Smooth muscle cell (in vitro differentiated cells): ENCODE results near the gene MIB1. TPM values are rescaled to one million over a fixed set of nuclear protein-coding genes. Genes with fewer than 3 reads are reported as not detected.

Experiments used
- DNase-seq: peaks from one replicate; lab custom pipeline; 2025; ENCODE audit not compliant: unreplicated experiment; lab: John Stamatoyannopoulos, UW
- H2AFZ ChIP-seq: fragments of 200-600 bp; sonication (generic); 2 replicates; pipeline ENCODE4 v1.6.0; 2016; ENCODE audit warnings: antibody characterized with exemption, low read depth, mild to moderate bottlenecking
- H3F3A ChIP-seq: fragments of 200-600 bp; sonication (generic); 2 replicates; pipeline ENCODE4 v1.6.0; 2017; ENCODE audit warnings: antibody characterized with exemption, low read depth
- H3K27ac ChIP-seq: fragments of 200-600 bp; sonication (generic); 2 replicates; pipeline ENCODE4 v1.5.1; 2016; ENCODE audit warnings: low read depth, mild to moderate bottlenecking
- H3K27me3 ChIP-seq: fragments of 200-600 bp; sonication (generic); 2 replicates; pipeline ENCODE4 v1.6.1; 2016; ENCODE audit warnings: low read depth, mild to moderate bottlenecking
- H3K36me3 ChIP-seq: fragments of 200-600 bp; sonication (generic); 2 replicates; pipeline ENCODE4 v1.5.1; 2016; ENCODE audit warnings: low read depth
- H3K4me1 ChIP-seq: fragments of 200-600 bp; sonication (generic); 2 replicates; pipeline ENCODE4 v1.5.1; 2016; ENCODE audit warnings: low read depth
- H3K4me2 ChIP-seq: fragments of 200-600 bp; sonication (generic); 2 replicates; pipeline ENCODE4 v1.6.0; 2016; ENCODE audit warnings: mild to moderate bottlenecking
- H3K4me3 ChIP-seq: fragments of 200-600 bp; sonication (generic); 2 replicates; pipeline ENCODE4 v1.5.1; 2016; ENCODE audit warnings: mild to moderate bottlenecking
- H3K79me2 ChIP-seq: fragments of 200-600 bp; sonication (generic); 2 replicates; pipeline ENCODE4 v1.6.0; 2016; ENCODE audit warnings: low read depth, mild to moderate bottlenecking
- H3K9ac ChIP-seq: fragments of 200-600 bp; sonication (generic); 2 replicates; pipeline ENCODE4 v1.6.0; 2016; ENCODE audit warnings: low read depth
- H3K9me3 ChIP-seq: fragments of 200-600 bp; sonication (generic); replicated peaks from 2 replicates; pipeline ENCODE4 v1.5.1; 2016; ENCODE audit warnings: low read depth
- H4K20me1 ChIP-seq: fragments of 200-600 bp; sonication (generic); 2 replicates; pipeline ENCODE4 v1.6.0; 2016; ENCODE audit warnings: low read depth
- WGBS: methylation state at CpG from one replicate; pipeline ENCODE4 v1.1.7; 2016; ENCODE audit warnings: low lambda C conversion rate; 5-methylcytosine and 5-hydroxymethylcytosine counted together
- polyA plus RNA-seq: library from polyadenylated mRNA; unstranded; fragments of >200 nt; fragmentation: Nextera tagmentation; extraction: Ambion mirVana; gene quantifications from 2 replicates; pipeline ENCODE4 v1.2.1, GENCODE V29; 2016
- total RNA-seq: library from RNA; depleted of rRNA; stranded (reverse); fragments of >200 nt; gene quantifications from 2 replicates; pipeline ENCODE4 v1.2.3, GENCODE V29; 2014
- TF ChIP-seq, protein P1 (sequence below): fragments of 200-600 bp; sonication (generic); IDR thresholded peaks from 2 replicates; pipeline ENCODE4 v1.5.1; 2017; ENCODE audit warnings: borderline replicate concordance, mild to moderate bottlenecking, antibody characterized with exemption; ENCODE audit not compliant: insufficient read depth, poor library complexity, severe bottlenecking

MIB1 gene
- total and polyA plus RNA-seq, 2 experiments from 2014 or later = 9.2 to 69.1 TPM

DNA sequence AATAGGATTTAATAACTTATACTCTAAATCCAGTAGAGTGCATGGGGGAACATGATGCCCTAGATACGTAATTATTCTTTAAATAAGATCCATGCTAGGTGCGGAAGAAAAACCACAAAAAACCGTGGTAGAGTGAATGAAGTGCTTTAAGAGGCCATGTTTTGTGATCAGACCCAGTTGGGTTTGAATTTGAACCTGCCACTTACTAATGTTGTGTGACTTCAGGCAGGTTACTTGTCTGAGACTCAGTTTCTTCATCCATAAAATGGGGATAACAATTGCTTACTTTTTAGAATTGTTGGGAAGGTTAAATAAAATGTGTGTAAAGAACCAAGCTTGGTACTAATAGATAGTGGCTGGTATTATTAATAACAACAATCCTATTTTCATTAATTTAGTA is 17.2 kb downstream of the MIB1 start:
- 97% methylated on average over 3 of the region's 3 CpGs for WGBS
- Histone ChIP-seq H3K36me3 (no peaks in the 10 kb centered on the region), H2AFZ (no peak overlapping the region), H4K20me1 (peaks cover 96% of the 10 kb centered on the region), H3F3A (no peaks in the 10 kb centered on the region), H3K27me3 (no peaks in the 10 kb centered on the region), H3K4me3 (no peak overlapping the region), H3K9ac (no peak overlapping the region), H3K27ac (no peak overlapping the region), H3K4me1 (peaks cover 27% of the 10 kb centered on the region), H3K9me3 (no peaks in the 10 kb centered on the region), H3K4me2 (no peak overlapping the region), H3K79me2 (peaks cover 97% of the 10 kb centered on the region)
- TF ChIP-seq, protein P1, sequence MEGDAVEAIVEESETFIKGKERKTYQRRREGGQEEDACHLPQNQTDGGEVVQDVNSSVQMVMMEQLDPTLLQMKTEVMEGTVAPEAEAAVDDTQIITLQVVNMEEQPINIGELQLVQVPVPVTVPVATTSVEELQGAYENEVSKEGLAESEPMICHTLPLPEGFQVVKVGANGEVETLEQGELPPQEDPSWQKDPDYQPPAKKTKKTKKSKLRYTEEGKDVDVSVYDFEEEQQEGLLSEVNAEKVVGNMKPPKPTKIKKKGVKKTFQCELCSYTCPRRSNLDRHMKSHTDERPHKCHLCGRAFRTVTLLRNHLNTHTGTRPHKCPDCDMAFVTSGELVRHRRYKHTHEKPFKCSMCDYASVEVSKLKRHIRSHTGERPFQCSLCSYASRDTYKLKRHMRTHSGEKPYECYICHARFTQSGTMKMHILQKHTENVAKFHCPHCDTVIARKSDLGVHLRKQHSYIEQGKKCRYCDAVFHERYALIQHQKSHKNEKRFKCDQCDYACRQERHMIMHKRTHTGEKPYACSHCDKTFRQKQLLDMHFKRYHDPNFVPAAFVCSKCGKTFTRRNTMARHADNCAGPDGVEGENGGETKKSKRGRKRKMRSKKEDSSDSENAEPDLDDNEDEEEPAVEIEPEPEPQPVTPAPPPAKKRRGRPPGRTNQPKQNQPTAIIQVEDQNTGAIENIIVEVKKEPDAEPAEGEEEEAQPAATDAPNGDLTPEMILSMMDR = no peak
- DNase-seq = no peak

DNA sequence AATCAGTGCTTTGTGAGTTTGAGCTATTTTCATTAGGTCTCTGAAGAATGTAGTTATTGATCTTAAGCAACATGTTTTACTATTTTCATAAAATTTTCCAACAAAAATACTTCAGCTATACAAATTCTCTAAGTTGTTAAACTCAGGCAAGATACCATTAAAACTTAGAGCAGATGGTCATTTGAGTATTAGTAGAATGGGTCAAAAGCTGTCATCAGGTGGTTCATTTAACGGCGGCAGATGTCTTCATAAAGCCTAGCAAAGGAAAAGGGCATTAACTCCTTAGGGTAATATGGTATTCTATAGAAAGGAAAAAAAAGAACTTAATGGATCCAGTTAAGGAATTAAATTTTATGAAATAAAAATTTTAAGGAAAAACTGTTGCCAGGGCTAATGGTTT is 19.2 kb downstream of the MIB1 start:
- no peak overlapping the region for H2AFZ ChIP-seq
- H3K9me3 ChIP-seq = no peaks in the 10 kb centered on the region
- WGBS = 59% methylated on average over 2 of the region's 2 CpGs
- H3K36me3 ChIP-seq = no peaks in the 10 kb centered on the region
- H3F3A ChIP-seq = no peaks in the 10 kb centered on the region
- TF ChIP-seq, protein P1 = no peak
- H3K4me2 ChIP-seq = peak overlapping the region; percentile 33
- no peak overlapping the region for H3K9ac ChIP-seq
- DNase-seq = no peak
- peaks cover 97% of the 10 kb centered on the region for H3K79me2 ChIP-seq
- peaks cover 96% of the 10 kb centered on the region for H4K20me1 ChIP-seq
- peaks cover 38% of the 10 kb centered on the region for H3K4me1 ChIP-seq
- peak overlapping the region; percentile 22 for H3K27ac ChIP-seq
- no peaks in the 10 kb centered on the region for H3K27me3 ChIP-seq
- no peak overlapping the region for H3K4me3 ChIP-seq

DNA sequence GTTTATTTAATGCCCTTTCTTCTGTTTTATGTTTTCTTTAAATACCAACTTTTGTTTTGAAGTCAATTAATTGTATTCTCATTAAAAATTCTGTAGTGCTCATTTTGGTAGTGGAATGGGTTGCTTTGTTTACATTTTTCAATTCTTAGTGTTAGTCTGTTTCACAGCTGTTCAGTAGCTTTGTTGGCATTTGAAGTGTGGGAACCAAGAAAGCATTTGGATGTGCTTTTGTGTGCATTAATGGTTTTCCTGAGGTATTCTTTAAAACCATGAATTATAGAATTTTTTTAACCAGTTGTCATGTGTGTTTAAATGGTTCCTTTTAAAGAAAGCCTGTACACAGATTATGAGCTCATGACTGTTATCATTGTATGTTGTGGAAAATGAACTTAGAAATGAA is 19.7 kb downstream of the MIB1 start:
- peaks cover 96% of the 10 kb centered on the region for H4K20me1 ChIP-seq
- DNase-seq = no peak
- H3K79me2 ChIP-seq = peaks cover 97% of the 10 kb centered on the region

More for the DNA sequence above, 19.7 kb downstream of the MIB1 start:
- Histone ChIP-seq H3K36me3 (no peaks in the 10 kb centered on the region), H3K9me3 (no peaks in the 10 kb centered on the region), H3K4me3 (no peak overlapping the region), H3K4me2 (peak overlapping the region; percentile 33), H3K27ac (peak overlapping the region; percentile 22), H2AFZ (no peak overlapping the region), H3F3A (no peaks in the 10 kb centered on the region), H3K4me1 (peaks cover 38% of the 10 kb centered on the region), H3K27me3 (no peaks in the 10 kb centered on the region), H3K9ac (no peak overlapping the region)
- TF ChIP-seq, protein P1 = no peak
